Chondrocyte (in vitro differentiated cells): Measurements from ENCODE around the gene SLC44A3. TPM values are rescaled to one million over a fixed set of nuclear protein-coding genes. Genes with fewer than 3 reads are reported as not detected.

Source experiments
- DNase-seq: peaks from one replicate; pipeline ENCODE4 v3.0.0; 2021; ENCODE audit warnings: mixed read lengths, low spot score
- H3K27ac Mint-ChIP-seq: one replicate; pipeline ENCODE4 v1.8.0; 2021; ENCODE audit warnings: mild to moderate bottlenecking, moderate library complexity, mixed read lengths; ENCODE audit not compliant: unreplicated experiment
- H3K27me3 Mint-ChIP-seq: 2 replicates; pipeline ENCODE4 v1.8.0; 2021; ENCODE audit warnings: low read depth, mixed read lengths
- H3K36me3 Mint-ChIP-seq: 2 replicates; pipeline ENCODE4 v1.8.0; 2021; ENCODE audit warnings: low read depth, mixed read lengths
- H3K4me1 Mint-ChIP-seq: 2 replicates; pipeline ENCODE4 v1.8.0; 2021; ENCODE audit warnings: low read depth, mild to moderate bottlenecking, mixed read lengths
- H3K4me3 Mint-ChIP-seq: one replicate; pipeline ENCODE4 v1.8.0; 2021; ENCODE audit warnings: mild to moderate bottlenecking, moderate library complexity, mixed read lengths; ENCODE audit not compliant: unreplicated experiment
- H3K9me3 Mint-ChIP-seq: 2 replicates; pipeline ENCODE4 v1.8.0; 2021; ENCODE audit warnings: low read depth, mixed read lengths
- total RNA-seq: library from RNA; stranded (reverse); gene quantifications from 3 replicates; pipeline ENCODE4 v1.2.1, GENCODE V29; 2021
- TF ChIP-seq, protein P1 (sequence below): fragments of 200-600 bp; sonication (generic); IDR thresholded peaks from 2 replicates; pipeline ENCODE4 v1.5.0; 2021; ENCODE audit warnings: antibody characterized with exemption, mild to moderate bottlenecking, moderate library complexity

The SLC44A3 gene
- total RNA-seq, 1 donor from 2014 or later = 2.5 TPM

DNA sequence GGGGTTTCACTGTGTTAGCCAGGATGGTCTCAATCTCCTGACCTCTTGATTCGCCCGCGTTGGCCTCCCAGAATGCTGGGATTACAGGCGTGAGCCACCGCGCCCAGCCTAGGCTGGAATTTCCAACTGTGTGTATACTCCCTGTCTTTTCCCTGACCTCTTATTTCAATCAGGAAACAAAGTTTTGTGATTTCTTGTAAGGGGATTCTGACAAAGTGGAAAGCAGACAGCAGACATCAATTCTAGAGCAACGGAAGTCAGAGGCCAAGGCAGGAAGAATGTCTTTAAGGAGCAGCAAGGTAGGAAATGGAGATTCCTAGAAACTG lies 36.0 kb upstream of the SLC44A3 start:
- DNase-seq = no peak
- TF ChIP-seq, protein P1, sequence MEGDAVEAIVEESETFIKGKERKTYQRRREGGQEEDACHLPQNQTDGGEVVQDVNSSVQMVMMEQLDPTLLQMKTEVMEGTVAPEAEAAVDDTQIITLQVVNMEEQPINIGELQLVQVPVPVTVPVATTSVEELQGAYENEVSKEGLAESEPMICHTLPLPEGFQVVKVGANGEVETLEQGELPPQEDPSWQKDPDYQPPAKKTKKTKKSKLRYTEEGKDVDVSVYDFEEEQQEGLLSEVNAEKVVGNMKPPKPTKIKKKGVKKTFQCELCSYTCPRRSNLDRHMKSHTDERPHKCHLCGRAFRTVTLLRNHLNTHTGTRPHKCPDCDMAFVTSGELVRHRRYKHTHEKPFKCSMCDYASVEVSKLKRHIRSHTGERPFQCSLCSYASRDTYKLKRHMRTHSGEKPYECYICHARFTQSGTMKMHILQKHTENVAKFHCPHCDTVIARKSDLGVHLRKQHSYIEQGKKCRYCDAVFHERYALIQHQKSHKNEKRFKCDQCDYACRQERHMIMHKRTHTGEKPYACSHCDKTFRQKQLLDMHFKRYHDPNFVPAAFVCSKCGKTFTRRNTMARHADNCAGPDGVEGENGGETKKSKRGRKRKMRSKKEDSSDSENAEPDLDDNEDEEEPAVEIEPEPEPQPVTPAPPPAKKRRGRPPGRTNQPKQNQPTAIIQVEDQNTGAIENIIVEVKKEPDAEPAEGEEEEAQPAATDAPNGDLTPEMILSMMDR = no peak
- H3K4me3 Mint-ChIP-seq = peak overlapping the region; percentile 4
- peaks cover 22% of the 10 kb centered on the region for H3K4me1 Mint-ChIP-seq
- no peaks in the 10 kb centered on the region for H3K36me3 Mint-ChIP-seq
- H3K27me3 Mint-ChIP-seq = no peaks in the 10 kb centered on the region
- peak overlapping the region; percentile 96 for H3K27ac Mint-ChIP-seq
- H3K9me3 Mint-ChIP-seq = no peaks in the 10 kb centered on the region

DNA sequence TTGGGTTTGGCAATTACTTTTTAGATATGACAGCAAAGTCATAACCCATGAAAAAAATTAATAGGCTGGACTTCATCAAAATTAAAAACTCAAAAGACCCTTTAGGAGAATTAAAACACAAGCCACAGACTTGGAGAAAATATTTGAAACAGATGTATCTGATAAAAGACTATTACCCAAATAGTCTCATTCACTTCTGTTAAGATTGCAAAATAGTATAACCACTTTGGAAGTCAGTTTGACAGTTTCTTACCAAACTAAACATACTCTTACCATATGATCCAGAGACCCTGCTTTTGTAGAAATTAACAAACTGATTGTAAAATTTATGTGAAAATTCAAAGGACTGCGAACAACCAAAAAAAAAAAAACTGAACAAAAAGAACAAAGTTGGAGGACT lies 32.5 kb upstream of the SLC44A3 start:
- H3K4me3 Mint-ChIP-seq = no peak overlapping the region
- DNase-seq = no peak
- H3K36me3 Mint-ChIP-seq = no peaks in the 10 kb centered on the region
- peaks cover 41% of the 10 kb centered on the region for H3K4me1 Mint-ChIP-seq
- H3K27ac Mint-ChIP-seq = no peak overlapping the region
- H3K27me3 Mint-ChIP-seq = no peaks in the 10 kb centered on the region
- no peaks in the 10 kb centered on the region for H3K9me3 Mint-ChIP-seq
- TF ChIP-seq, protein P1 = no peak

DNA sequence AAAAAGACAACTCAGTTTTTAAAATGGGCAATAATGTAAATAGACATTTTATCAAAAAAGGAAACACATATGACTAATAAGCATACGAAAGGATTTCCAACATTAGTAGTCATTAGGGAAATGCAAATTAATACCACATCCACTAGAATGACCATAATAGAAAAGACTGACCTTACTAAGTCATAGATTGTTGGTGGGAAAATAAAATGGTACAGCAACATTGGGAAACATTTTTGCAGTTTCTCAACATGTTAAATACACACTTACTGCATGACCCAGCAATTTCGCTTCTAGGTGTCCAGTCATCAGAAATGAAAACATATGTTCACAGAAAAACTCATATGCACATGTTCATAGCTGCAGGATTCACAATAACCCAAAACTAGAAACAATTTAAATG lies 29.9 kb upstream of the SLC44A3 start:
- Mint-ChIP-seq H3K4me3 (no peak overlapping the region), H3K27me3 (no peaks in the 10 kb centered on the region), H3K27ac (no peak overlapping the region), H3K9me3 (no peaks in the 10 kb centered on the region), H3K36me3 (no peaks in the 10 kb centered on the region), H3K4me1 (peaks cover 36% of the 10 kb centered on the region)
- DNase-seq = no peak
- TF ChIP-seq, protein P1 = no peak

- DNase-seq = no peak
- Mint-ChIP-seq H3K4me3 (no peak overlapping the region), H3K36me3 (no peaks in the 10 kb centered on the region), H3K4me1 (peaks cover 38% of the 10 kb centered on the region), H3K27me3 (no peaks in the 10 kb centered on the region), H3K27ac (no peak overlapping the region), H3K9me3 (no peaks in the 10 kb centered on the region)
- TF ChIP-seq, protein P1 = no peak
Measured at GRCh38 chr1:94790670-94791069, 29.5 kb upstream of the SLC44A3 start.

GRCh38 chr1:94792473-94793295 lies 27.5 kb upstream of the SLC44A3 start:
- Mint-ChIP-seq H3K4me1 (peaks cover 47% of the 10 kb centered on the region), H3K36me3 (no peaks in the 10 kb centered on the region), H3K27ac (peak overlapping the region; percentile 89), H3K27me3 (no peaks in the 10 kb centered on the region), H3K4me3 (peak overlapping the region; percentile 17), H3K9me3 (no peaks in the 10 kb centered on the region)
- TF ChIP-seq, protein P1 = peak; percentile 67
- no peak for DNase-seq
